Kidney (tissue), 14 donors: ENCODE measurements around the gene LRP1. TPM values are rescaled to one million over a fixed set of nuclear protein-coding genes. Genes with fewer than 3 reads are reported as not detected.
A peak's percentile ranks its signal among the peaks of the same experiment; 100 is the strongest.

ENCODE experiments used
- DNase-seq, 5 donors: peaks; one replicate each; pipeline ENCODE4 v3.0.0-alpha.2; 2013 to 2020
- FAIRE-seq: peaks from 2 replicates; lab custom pipeline; 2012; peaks lifted over from hg19 to GRCh38; lab: Jason Lieb, UNC
- H3K27ac ChIP-seq, 2 donors: one replicate each; pipeline ENCODE4 v1.7.0; 2013; ENCODE audit warnings: low read depth in 2 of 2, low read length in 2 of 2, inconsistent platforms in 1 of 2
- H3K27me3 ChIP-seq: one replicate; pipeline ENCODE4 v1.7.1; 2013; ENCODE audit warnings: low read length, inconsistent platforms; ENCODE audit not compliant: control insufficient read depth, insufficient read depth
- H3K36me3 ChIP-seq, 3 donors: one replicate each; pipeline versions ENCODE4 v1.7.0 to v1.7.1; 2013; ENCODE audit warnings: low read length in 3 of 3, control low read depth in 1 of 3, inconsistent platforms in 1 of 3; ENCODE audit not compliant: insufficient read depth in 3 of 3, control insufficient read depth in 2 of 3
- H3K4me1 ChIP-seq, 3 donors: one replicate each; pipeline versions ENCODE4 v1.7.0 to v1.7.1; 2013; ENCODE audit warnings: low read length in 3 of 3, inconsistent platforms in 1 of 3, low read depth in 1 of 3; ENCODE audit not compliant: control insufficient read depth in 2 of 3, insufficient read depth in 2 of 3
- H3K4me3 ChIP-seq, 3 donors: one replicate each; pipeline versions ENCODE4 v1.7.0 to v1.8.1; 2013; ENCODE audit warnings: low read length in 3 of 3, control low read depth in 1 of 3, inconsistent platforms in 1 of 3
- H3K9ac ChIP-seq, 3 donors: one replicate each; pipeline versions ENCODE4 v1.7.0 to v1.7.1; 2013; ENCODE audit warnings: low read length in 3 of 3, control low read depth in 1 of 3, inconsistent platforms in 1 of 3
- H3K9me3 ChIP-seq, 3 donors: one replicate each; pipeline versions ENCODE4 v1.7.0 to v1.7.1; 2013; ENCODE audit warnings: low read length in 3 of 3, control low read depth in 1 of 3, inconsistent platforms in 1 of 3; ENCODE audit not compliant: control insufficient read depth in 2 of 3, insufficient read depth in 1 of 3
- CTCF ChIP-seq: IDR thresholded peaks from 3 replicates; pipeline ENCODE4 v1.5.1; 2012; ENCODE audit warnings: mild to moderate bottlenecking, moderate library complexity, borderline replicate concordance; ENCODE audit not compliant: insufficient read depth; ENCODE audit errors: extremely low read depth
- intact Hi-C: fragments of 100-400 bp; cut with DNase I; formaldehyde crosslinking; loops from one replicate; pipeline ENCODE4 v1.11.1; 2022
- polyA plus RNA-seq: library from polyadenylated mRNA; stranded (reverse); fragments of 350-450 nt; fragmentation: Illumina TruSeq; extraction: RNeasy Lipid Tissue Mini Kit (QIAGEN cat#74804); gene quantifications from one replicate; pipeline ENCODE4 v1.2.3, GENCODE V29; 2014; ENCODE audit warnings: low read depth, low replicate concordance; ENCODE audit not compliant: insufficient read depth
- total RNA-seq: library from RNA; stranded (reverse); fragmentation: NEBNext Ultra II Directional; extraction: Animal tissue kit (Norgen Biotek cat#: 25700); gene quantifications from one replicate; pipeline ENCODE4 v1.2.1, GENCODE V29; 2021
- donor health status: control.
- donor health status: control.
- donor health status: control.
- donor health status: control.
- donor health status: control.
- donor health status: DM: yes; HTN: yes; CAD: no.
- donor health status: Normal renal cell carcinoma (clear cell type).

LRP1 gene
- total and polyA plus RNA-seq, 2 donors from 2014 or later, result 18.7 to 121 TPM

- TF ChIP-seq CTCF, result no peak
Measured at GRCh38 chr12:57148469-57149244, 20.4 kb downstream of the LRP1 start.

GRCh38 chr12:57149245-57149900, 21.1 kb downstream of the LRP1 start:
- H3K4me3 ChIP-seq, result no peak overlapping the region
- TF ChIP-seq CTCF, result no peak
- H3K4me1 ChIP-seq, result peaks cover 0 to 25% (median 5%) of the 10 kb centered on the region in 3 donors
- H3K27ac ChIP-seq, result peak overlapping the region; percentile 64 to 82
- no peaks in the 10 kb centered on the region for H3K9me3 ChIP-seq
- FAIRE-seq (no peak), DNase-seq (peak in 3 of 5 donors; percentile 38 to 89 (median 79))
- H3K36me3 ChIP-seq, result peaks cover 10 to 22% (median 12%) of the 10 kb centered on the region in 3 donors
- intact Hi-C loops, result no loop called here
- no peaks in the 10 kb centered on the region for H3K27me3 ChIP-seq
- H3K9ac ChIP-seq, result no peak overlapping the region

More at GRCh38 chr12:57148469-57149244, 20.4 kb downstream of the LRP1 start:
- Histone ChIP-seq H3K9ac (no peak overlapping the region), H3K27ac (peak overlapping the region; percentile 64 to 82), H3K4me3 (no peak overlapping the region), H3K4me1 (peaks cover 0 to 25% (median 5%) of the 10 kb centered on the region in 3 donors), H3K27me3 (no peaks in the 10 kb centered on the region), H3K9me3 (no peaks in the 10 kb centered on the region), H3K36me3 (peaks cover 10 to 17% (median 12%) of the 10 kb centered on the region in 3 donors)
- no peak for FAIRE-seq
- peak in 3 of 5 donors; percentile 35 to 88 (median 77) for DNase-seq
- intact Hi-C loops, result no loop called here

GRCh38 chr12:57150400-57151000, 22.2 kb downstream of the LRP1 start:
- Histone ChIP-seq H3K27ac (peak overlapping the region in 1 of 2 donors; percentile 41), H3K9ac (no peak overlapping the region), H3K27me3 (no peaks in the 10 kb centered on the region), H3K36me3 (peaks cover 4 to 16% (median 6%) of the 10 kb centered on the region in 3 donors), H3K4me3 (no peak overlapping the region), H3K9me3 (no peaks in the 10 kb centered on the region), H3K4me1 (peaks cover 0 to 22% (median 5%) of the 10 kb centered on the region in 3 donors)
- FAIRE-seq (no peak), DNase-seq (no peak)
- intact Hi-C loops, result no loop called here
- no peak for TF ChIP-seq CTCF
